GM10847 (cell line): Measurements from ENCODE around the gene TMEM207.

Experiments used
- POLR2A ChIP-seq: IDR thresholded peaks from 2 replicates; pipeline ENCODE4 v1.6.1; 2011; ENCODE audit not compliant: insufficient read length; ENCODE audit errors: extremely low read depth

Gene TMEM207

GRCh38 chr3:190449801-190450200, at the start of gene TMEM207:
TMEM207 (minus strand) TSS chr3:190449901; CDS start chr3:190449809, 92 bp downstream.
- TF ChIP-seq POLR2A: no peak

- TF ChIP-seq POLR2A: no peak
Measured at GRCh38 chr3:190499122-190499521, 49.4 kb upstream of the TMEM207 start.

GRCh38 chr3:190498293-190498692, 48.6 kb upstream of the TMEM207 start:
- TF ChIP-seq POLR2A: no peak

- TF ChIP-seq POLR2A: no peak
Measured at GRCh38 chr3:190497811-190498210, 48.1 kb upstream of the TMEM207 start.

GRCh38 chr3:190496859-190497258, 47.2 kb upstream of the TMEM207 start:
- TF ChIP-seq POLR2A: no peak

- no peak for TF ChIP-seq POLR2A
Measured at GRCh38 chr3:190495796-190496195, 46.1 kb upstream of the TMEM207 start.

GRCh38 chr3:190495354-190495753, 45.7 kb upstream of the TMEM207 start:
- no peak for TF ChIP-seq POLR2A

- no peak for TF ChIP-seq POLR2A
Measured at GRCh38 chr3:190494907-190495306, 45.2 kb upstream of the TMEM207 start.

- TF ChIP-seq POLR2A: no peak
Measured at GRCh38 chr3:190492966-190493365, 43.3 kb upstream of the TMEM207 start.

- no peak for TF ChIP-seq POLR2A
Measured at GRCh38 chr3:190492129-190492528, 42.4 kb upstream of the TMEM207 start.

- no peak for TF ChIP-seq POLR2A
Measured at GRCh38 chr3:190491533-190492054, 41.9 kb upstream of the TMEM207 start.

- TF ChIP-seq POLR2A: no peak
Measured at GRCh38 chr3:190486908-190487607, 37.4 kb upstream of the TMEM207 start.

GRCh38 chr3:190486533-190486864, 36.8 kb upstream of the TMEM207 start:
- no peak for TF ChIP-seq POLR2A

- TF ChIP-seq POLR2A: no peak
Measured at GRCh38 chr3:190485830-190486532, 36.3 kb upstream of the TMEM207 start.

- no peak for TF ChIP-seq POLR2A
Measured at GRCh38 chr3:190481779-190482178, 32.1 kb upstream of the TMEM207 start.

GRCh38 chr3:190467922-190468321, 18.2 kb upstream of the TMEM207 start:
- no peak for TF ChIP-seq POLR2A
